ENCODE results near the gene OR7C1.
"Not testable (repeated sequence)": the region's sequence is repeated elsewhere in the genome, so short reads cannot be mapped to it uniquely, and the experiment has no call there.

DNA sequence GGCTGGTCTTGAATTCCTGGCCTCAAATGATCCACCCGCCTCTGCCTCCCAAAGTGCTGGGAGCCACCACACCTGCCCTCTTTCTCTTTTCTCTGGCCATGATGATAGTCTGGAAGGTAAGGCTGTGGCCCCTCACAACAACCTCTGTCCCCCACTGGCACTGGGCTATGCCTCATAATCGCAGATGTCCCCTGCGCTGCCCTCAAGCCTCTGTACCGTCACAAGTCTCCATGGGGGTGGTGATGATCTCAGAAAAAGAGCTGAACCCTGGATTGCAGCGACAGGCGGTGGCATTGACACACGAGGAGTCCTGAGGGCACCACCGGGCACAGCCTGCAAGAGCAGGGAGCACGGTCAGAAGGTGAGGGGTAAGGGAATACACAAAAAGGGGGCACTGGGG is 61.3 kb downstream of the OR7C1 start:
- not testable (repeated sequence) for TF ChIP-seq SUZ12 (IDR thresholded peaks at IDR 0.05; ENCODE audit: extremely low read depth, insufficient read depth, insufficient read length); ZNF274 (IDR thresholded peaks at IDR 0.05; ENCODE audit: low read depth, low read length); YY1 (IDR thresholded peaks at IDR 0.05; ENCODE audit: insufficient read depth, insufficient read length)

All from NT2/D1 (cell line).